Measurements from ENCODE around the gene SLC27A5.

- TF ChIP-seq RFX5 (IDR thresholded peaks at IDR 0.05; ENCODE audit: low read depth, low read length) (no peak), BHLHE40 (IDR thresholded peaks at IDR 0.05; ENCODE audit: low read depth, low read length) (no peak), NFE2L2 (IDR thresholded peaks at IDR 0.05; ENCODE audit: low read depth, low read length) (no peak), POLR2A (IDR thresholded peaks at IDR 0.05; ENCODE audit: low read depth, low read length) (no peak), CTCF (conservative IDR thresholded peaks at IDR 0.05; ENCODE audit: low read depth, low read length) (no peak), USF2 (IDR thresholded peaks at IDR 0.05; ENCODE audit: low read depth, low read length) (no peak), FOS (IDR thresholded peaks at IDR 0.05; ENCODE audit: low read depth, low read length) (no peak), ELK1 (IDR thresholded peaks at IDR 0.05; ENCODE audit: borderline replicate concordance, low read depth, low read length) (no peak)
Observed at GRCh38 chr19:58518256-58519086, 6.7 kb upstream of the SLC27A5 start.
